ENCODE results near the gene ERP27.

ERP27 gene

DNA sequence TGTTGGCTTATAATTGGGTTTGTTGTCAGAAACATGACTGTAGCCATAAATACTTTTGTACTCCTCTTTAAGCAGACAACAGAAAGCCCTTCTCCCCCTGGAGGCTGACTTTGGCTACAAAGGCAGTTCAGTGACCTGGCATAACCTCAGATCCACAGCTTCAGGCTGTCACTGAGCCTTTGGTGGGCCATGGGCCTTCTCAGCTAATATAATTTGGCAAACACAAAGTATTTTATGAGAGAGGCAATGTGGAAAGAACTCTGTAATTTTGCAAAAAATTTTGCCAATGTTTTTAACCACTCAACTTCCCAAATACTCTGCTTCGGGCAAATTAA is 37.1 kb downstream of the ERP27 start:
- no peak for DNase-seq (ENCODE audit: low read depth)

DNA sequence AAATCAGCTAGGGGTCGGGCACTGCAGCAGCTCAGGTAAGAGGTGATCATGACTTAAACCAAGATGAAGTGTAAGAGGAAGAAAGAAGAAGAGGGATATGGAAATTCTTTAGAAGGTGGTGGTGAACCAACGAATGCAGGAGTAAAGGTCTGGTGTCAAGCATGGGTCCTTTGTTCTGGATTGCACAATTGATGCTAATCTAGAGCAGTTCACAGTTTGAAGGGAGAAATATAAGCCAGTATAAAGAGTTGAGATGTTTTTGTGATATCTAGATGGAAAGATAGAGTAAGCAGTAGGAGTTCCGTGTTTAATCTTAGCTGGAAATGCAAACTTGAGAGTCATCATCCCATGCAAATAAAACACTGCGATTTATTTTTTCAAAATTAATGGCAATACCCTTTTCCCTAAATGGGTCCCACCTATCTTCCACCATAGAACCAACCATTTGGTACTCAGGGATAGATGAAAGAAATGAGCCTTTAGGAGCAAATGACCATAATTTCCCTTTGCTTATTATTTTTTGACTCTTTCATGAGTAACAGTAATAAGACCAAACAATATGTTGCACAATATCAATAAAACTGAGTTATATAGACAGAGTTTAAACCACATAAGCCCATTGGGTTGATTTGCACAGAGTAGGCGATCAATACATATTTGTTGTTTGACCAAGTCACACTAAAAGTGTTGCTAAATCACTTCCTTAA is 37.7 kb downstream of the ERP27 start:
- no peak for DNase-seq (ENCODE audit: low read depth)

DNA sequence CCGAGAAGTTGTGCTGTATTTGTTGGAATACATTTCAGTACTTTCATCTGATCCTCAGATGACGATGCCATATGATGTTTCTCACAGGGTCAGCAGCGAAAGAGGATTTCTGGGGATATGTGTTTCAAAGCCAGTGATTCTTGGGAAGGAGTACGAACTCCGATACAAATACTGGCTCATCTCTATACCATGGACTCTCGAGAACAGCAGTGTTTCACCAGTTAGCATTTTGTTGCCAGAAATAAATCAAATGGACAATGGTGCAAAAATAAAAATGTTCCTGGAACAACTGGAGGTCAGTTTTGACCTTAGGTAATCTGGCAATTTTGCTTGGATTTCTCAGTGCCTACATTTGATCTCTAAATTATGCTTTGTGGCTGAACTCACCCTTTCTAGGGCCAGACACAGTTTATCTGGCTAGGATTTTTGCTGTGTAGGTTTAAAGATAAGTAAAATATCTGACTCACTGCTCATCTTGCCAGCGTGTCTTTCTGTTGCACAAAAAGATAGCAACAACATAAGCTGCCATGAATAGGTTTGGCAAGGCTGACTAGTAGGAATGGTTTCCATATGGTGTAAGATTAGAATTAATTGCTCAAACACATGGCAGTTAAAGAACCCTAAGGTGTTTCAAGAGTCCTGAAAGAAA is 41.7 kb downstream of the ERP27 start:
- DNase-seq (ENCODE audit: low read depth) = no peak

DNA sequence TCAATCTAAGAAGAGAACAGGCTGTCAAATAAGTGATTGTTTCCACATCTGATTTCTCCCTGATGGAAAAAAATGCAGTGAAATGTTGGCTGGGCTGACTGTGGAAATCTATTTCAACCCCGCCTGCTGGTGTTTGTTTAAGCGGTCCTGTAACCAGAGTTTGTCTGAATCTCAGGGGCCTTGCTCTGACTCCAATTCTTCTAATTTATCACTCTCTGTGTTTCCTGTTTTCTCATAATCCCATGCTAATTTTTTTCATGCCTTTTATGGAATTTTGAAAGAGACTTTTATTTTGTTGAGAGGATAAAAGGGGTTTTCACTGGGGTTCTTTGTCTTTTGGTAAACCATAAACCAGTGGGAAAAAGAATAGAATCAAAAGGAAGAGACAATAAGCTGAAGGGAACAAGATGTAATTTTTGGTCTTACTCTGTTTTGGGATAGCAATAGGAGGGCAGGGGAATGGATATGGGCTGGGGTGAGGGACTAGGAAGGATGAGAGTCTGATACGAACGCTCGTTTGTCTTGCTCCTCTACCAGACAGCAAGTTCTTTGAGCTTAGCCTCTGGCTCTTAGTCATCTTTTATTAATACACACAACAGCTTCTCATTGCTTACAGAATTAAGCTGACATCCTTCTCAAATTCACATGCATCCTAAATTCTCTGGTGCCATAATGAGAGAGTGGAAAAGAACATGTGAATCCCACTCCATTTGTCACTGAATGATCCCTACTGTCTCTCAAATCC is 44.7 kb downstream of the ERP27 start:
- DNase-seq (ENCODE audit: low read depth) = no peak

DNA sequence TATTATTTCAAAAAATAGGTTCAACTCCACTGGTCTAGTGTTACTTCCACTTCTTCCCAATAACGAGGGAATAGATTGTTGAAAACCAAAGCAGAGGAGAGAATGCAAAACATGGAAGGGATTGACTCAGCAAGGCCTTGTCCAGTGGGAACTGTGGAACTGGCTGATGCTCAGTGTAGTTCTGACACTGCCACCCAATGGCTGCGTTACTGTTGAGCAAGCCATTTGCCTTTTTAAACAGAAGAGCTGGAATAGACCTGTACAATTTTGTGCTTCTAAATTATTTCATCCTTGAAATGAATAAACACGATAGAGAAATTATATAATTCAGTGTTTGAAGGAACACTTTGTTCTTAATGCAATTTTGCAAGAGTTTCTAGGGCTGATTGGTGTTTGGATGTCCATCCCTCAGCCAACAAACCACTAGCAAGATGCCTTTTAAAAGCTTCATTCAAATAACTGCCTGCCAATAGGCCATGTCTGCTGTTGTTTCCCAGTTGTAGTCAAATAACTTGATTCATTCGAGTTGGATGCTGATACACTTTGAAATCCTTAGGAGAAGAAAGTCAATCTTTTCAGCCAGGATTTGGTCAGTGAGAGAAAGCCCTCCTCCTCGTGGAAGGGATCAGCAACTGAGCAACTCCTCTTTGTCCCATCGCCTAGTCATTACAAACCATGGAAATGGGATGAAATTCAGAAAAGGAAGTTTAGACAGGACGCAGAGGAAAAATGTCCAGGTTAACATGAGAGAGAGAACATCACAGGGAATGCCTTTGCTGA is 45.4 kb downstream of the ERP27 start:
- no peak for DNase-seq (ENCODE audit: low read depth)

DNA sequence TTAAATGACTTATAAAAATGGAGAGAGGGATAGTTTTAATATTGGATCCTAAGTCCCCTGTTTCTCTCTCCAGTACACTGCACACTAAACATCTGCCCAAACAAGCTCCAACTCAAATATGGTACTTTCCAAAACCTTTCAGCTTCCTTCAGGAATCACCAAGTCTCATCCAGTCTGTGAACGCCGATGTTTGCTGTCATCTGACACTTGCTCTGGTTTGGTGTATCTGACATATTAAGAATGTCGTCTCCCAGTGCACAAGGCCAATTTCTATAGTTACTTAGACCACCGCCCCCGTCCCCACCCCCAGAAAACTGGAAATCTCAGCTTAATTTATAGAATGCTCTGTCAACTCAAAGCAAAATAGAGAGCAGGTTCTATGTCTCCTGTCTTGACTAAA is 47.6 kb downstream of the ERP27 start:
- no peak for DNase-seq (ENCODE audit: low read depth)

DNA sequence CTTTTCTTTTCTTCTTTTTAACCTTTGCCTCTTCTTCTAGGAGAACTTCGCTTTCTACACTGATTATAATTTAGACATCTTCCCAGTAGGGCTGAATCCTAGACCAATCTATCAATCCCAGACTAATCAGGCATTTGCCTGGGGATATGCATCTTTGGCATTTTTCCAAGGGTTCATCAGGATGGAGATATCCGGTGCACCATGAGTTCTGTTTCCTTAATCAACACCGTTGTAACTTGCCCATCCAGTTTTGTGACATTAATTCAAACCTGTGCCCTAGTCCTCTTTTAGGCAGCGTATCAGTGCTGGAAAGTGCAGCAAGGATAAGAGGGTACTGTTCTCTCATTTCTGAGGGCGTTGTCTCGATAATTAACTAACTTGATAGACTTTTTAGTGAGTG is 52.1 kb downstream of the ERP27 start:
- DNase-seq (ENCODE audit: low read depth) = no peak

DNA sequence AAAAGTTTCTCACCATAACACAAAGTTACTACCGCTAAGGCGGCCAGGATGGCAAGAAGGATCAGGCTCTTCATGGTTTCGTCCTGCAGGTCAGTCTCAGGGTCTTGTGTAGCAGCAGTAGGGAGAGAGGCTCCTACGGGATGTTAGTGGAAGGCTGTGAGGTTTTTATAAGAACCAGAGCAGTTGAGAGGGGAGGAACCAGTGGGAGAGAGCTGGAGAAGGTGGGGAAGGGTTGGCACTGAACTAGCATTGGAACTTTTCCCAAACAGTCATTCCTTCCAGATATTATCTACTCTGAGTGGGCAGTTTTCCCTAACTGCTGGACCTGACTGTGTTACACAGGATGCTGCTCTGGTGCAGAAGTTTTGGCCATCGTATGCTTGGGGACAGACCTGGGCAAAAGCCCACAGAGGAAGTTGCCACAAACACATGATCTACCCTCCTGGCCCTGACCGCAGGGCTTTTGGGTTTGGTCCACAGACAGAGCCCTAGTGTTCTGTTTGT is 52.6 kb downstream of the ERP27 start, which contains the start of gene MGP:
Gene MGP, minus strand, starts transcription at position 137 of the 504 bp plus-strand sequence. Its CDS starts 63 bp downstream, at position 74.
- DNase-seq (ENCODE audit: low read depth) = no peak

DNA sequence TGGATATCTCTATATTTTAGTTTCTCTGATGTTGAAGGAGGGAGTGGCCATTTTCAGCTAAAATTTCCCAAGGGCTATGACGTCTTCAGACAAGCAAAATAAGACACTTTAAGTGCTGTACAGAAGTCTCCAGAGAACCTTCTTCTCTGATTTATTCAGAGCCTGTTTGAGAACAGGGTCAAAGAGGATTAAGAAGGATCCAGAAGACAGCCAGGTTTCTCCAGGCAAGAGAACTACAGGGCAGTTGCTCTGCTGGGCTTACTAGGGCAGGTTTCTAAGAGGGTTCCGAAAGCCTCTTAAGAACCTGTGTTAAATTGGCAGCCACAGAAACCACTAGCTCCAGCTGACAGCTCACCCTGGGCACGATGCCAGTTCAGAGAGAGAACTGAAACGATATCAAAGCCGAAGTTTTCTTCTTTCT is 53.9 kb downstream of the ERP27 start:
- DNase-seq (ENCODE audit: low read depth) = peak; percentile 68

DNA sequence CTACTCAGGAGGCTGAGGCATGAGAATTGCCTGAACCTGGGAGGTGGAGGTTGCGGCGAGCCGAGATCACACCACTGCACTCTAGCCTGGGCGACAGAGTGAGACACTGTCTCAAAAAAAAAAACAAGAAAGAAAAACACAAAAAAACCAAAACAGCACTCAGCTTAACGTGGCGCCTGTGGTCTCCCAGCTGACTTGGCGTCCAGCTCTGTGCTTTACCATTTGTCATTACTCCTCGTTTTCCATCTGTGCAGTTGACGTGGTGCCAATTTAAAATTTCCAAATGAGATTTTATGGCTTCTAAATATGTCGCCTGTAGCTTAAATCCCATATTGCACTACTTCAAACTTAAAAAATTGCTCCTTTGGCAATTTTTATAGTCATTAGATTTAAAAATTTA is 54.7 kb downstream of the ERP27 start:
- no peak for DNase-seq (ENCODE audit: low read depth)

DNA sequence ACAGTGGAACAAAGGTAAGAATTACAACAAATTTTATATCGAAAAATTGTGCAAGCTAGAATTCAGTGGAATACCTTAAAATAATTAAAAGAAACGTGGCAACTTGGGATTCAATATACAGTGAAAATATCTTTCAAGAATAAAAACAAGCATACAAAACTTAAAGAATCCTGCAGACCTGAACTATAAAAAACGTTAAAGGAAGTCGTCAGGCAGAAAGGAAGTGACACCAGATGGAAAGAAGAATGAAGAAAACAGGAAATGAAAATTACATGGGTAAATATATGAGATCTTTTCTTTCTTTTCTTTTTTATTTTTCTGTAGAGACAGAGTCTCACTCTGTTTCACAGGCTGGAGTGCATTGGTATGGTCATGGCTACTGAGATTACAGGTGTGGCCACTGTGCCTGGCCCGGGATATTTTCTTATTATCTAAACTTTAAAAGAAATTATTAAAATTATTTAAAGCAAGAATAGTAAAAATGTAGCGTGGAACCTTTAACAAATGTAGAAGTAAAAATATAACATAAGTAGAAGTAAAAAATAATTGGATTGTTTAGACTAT is 57.4 kb downstream of the ERP27 start:
- no peak for DNase-seq (ENCODE audit: low read depth)

DNA sequence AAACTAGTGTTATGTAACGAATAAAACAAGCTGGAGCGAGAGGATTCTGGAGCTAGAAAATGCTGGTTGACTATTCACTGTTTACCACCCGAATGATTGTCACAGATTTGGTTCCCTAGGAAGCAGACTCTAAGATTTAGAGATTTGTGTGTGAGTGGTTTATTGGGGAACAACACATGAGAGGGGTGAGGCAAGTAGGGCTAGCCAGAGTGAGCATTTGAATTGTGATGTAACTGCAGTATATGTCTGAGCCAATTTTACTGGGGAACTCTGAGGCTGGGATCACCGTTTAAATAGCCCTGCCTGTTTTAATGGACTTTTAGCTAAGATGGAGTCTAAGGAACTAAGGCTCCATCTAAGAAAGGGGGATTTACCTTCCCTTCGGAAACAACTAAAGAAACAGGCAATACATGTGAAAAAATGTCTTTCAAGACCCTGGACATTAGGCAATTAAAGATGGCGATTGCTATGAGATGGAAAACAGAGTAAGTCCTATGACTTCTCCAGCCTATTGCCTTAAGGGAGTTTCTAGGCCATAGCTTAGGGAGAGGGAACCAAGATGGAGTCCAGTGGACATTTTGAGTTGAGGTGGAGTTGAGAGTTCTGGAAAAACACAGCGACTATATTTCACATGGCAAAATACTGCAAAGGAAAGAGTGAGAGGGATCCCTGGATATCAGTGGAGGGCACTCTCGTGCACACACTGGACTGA is 59.0 kb downstream of the ERP27 start:
- no peak for DNase-seq (ENCODE audit: low read depth)

DNA sequence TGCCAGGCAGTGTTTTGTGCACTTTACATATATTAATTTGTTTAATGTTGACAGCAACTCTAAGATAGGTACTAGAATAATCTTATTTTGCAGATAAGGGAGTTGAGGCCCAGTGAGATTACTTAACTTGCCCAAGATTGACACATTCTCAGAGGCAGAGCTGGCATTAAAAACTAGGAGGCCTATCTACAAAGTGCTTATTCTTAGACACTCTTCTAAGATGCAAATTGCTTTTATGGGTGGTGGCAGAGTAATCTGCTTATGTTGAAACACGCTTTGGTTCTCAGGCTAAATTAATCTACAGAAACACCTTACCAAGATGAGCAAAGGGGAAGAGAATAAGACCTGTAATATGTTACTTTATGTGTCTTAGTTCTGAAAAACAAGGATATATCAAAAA is 59.8 kb downstream of the ERP27 start:
- no peak for DNase-seq (ENCODE audit: low read depth)

DNA sequence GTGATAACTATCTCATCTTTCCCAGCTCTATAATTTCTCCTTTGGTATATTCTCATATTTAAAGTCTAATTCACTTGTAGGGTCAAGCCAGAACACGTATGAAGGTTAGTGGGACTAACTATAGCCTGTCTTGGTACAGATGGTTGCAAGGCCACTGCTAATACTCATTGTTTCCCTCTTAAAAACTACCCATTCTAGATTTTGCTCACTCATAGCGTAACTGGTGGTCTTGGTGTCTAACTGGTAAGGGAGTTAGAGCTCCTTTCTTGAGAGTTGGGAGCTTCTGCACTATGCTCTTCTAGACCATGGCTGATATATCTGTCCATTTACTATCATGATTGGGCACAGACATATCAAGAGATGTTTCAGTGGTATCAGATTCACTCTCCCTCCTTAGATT is 61.5 kb downstream of the ERP27 start:
- DNase-seq (ENCODE audit: low read depth) = no peak

DNA sequence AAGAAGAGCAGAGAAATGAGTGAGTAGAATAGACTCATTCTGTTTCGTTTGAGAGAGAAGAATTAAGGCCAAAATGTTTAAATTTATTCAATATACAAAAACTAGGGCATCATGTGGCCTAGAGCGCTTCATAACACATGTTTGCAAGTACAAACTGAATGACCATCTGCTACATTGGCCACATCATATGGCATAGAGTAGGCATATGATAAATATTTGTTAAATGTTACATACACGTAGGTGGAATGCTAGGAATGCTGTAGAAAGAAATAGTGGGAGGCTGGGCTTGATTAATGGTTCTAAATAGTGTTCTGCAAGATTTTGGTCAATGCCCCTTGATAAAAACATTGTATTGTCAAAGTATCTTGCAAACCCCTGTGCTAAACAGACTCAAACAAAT is 63.5 kb downstream of the ERP27 start:
- DNase-seq (ENCODE audit: low read depth) = no peak

DNA sequence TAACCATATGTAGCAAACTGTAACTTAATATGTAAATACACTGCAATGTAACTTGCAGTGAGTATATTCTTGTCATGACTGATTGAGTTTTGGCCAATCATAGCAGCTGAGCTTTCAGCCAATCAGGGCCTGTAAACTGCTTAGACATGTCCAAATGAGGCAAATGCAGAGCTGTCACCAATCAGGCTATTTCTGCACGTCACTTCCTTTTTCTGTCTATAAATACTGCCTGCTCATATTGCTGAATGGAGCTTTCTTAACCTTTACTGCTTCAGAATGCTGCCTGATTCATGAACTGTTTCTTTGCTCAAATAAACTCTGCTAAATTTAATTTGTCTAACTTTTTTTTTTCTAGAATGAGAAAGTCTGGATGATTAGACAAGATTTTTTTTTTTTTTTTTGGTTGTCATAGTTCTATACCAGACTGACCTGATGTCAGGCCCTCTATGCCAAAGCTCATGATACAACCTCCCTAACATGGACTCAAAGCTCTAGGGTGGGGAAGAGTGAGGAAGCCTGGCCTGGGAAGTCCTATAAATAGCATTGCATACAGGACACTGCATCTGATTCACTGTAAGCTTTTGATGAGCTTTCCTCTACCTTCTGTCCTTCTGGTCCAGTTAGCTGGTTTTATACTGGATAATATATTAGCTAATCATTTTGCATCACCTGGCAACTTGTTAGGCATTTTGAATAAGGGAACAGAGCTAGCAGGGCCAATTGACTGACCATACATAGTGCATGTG is 64.7 kb downstream of the ERP27 start:
- no peak for DNase-seq (ENCODE audit: low read depth)

DNA sequence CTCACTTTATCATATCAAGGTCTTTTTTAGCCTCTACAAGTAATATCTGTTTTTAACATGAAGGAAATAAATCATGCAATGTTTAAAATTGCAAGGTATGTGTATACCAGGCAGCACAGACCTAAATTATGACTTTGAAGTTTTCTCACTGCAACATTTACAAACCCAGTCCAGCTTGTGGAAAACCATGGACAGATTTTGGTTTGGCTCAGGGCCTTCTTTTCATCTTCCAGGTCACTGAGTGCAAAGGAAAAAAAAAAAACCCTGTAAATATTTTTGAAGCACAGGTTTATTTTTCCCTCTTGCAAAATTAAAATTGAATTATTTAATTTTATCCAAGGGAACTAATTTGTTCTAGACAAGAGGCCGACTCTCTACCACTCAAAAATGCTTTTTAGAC is 66.5 kb downstream of the ERP27 start:
- no peak for DNase-seq (ENCODE audit: low read depth)

DNA sequence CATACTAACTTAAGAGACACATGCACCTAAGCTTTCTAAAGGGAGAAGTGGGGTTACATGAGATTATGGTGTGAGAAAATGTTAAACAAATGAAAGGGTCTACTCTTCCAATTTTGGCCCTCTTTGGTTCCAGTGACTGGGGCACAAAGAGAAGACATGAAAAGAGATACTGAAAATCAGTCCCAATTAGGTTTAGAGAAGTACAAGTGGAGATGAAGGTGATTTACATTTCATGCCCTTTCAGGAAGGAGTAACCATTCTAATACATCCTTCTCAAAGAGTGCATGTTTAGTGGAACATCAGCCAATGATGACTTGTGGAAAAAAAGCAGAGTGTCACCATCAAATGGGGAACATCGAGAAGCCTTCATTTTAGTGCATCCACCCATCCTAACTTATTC is 67.1 kb downstream of the ERP27 start:
- no peak for DNase-seq (ENCODE audit: low read depth)

DNA sequence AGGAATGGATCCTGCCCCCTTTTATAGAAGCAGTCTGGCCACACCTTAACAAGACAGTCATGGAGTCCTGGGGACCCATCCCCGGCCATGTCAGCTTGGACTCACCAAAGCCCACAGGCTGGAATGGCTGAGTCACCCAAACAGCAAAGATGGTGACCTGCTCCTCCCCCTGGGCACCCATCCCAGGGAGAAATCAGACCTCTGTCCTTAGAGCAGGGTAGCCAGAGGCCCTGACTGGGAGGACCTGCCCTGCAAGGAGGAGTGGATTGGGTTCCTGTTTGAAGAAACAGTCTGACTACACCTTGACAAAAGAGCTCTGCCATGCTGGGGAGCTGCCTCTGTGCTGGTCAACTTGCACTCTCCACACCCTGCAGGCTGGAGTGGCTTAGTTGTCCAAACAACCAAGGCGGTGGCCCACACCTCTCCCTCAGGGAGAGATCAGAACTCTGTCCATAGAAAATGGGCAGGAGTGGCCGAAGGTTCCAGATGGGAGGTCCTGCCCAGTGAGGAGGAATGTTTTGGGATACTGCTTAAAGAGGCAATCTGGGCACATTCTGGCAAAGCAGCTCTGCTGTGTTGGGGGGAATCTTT is 69.3 kb downstream of the ERP27 start:
- no peak for DNase-seq (ENCODE audit: low read depth)
